DMS79 (cell line): ENCODE results near the gene HMGB1.

Source experiments
- DNase-seq: peaks from one replicate; lab custom pipeline; 2025; lab: John Stamatoyannopoulos, UW

The HMGB1 gene

GRCh38 chr13:30429721-30430694 is 35.7 kb downstream of the HMGB1 start:
- DNase-seq = no peak

DNA sequence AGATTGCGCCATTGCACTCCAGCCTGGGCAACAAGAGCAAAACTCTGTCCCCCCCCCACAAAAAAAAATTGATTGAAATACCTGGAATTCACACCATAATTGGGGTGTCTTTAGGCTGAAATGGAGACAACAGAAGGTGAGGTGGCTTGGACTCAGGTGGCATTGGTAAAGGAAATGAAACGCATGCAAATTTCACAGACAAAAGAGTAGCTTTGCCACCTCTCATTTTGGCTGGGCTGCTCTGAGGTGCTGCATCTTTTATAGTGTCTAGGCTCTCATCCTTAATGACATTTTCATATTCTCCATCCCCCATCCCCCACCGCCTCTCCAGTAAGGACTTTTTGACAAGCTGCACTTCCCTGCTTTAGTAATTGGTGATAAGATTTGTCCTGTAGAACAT is 36.5 kb downstream of the HMGB1 start:
- no peak for DNase-seq

GRCh38 chr13:30423891-30424290 is 41.8 kb downstream of the HMGB1 start:
- no peak for DNase-seq

DNA sequence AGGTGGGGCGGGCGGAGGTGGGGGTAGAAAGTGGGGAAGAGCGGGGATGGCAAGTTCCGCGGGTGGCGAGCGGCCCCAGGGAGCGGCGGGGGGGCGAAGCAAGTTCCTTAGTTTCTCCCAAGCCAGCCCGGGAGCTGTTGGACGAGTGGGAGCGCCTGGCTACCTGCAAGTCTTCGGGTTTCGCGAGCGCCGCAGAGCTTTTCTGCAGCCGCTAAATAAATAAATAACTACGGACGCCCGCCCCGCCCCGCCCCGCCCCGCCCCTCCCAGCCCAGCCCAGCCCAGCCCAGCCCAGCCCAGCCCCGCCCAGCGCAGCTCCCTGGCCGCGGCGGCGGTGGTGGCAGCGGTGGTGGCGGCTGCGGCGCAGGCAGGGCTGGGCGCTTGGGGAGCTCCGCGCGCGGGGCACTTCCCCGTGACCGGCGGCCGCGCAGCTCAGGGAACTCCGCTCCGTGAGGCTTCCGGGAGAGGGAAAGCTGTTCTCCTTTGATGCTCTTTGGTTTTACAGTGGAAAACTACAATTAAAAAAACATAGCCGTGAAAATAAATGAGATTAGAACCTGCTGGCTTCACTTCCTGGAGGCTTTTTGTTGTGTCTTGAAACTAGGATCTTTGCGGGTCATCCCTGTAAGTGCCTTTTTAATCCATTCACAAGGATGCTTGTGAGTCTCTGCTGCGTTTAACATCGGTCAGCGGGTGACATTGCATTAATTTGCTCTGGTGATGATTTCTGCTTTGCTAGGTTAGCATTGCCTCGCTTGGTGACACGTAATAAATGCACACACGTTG is 43.5 kb downstream of the HMGB1 start, which contains the start of gene UBE2L5:
TSS of gene UBE2L5 (plus strand) at position 440 of the 786 bp plus-strand sequence. CDS start 5,498 bp downstream, outside the sequence.
- DNase-seq = peak; percentile 66

DNA sequence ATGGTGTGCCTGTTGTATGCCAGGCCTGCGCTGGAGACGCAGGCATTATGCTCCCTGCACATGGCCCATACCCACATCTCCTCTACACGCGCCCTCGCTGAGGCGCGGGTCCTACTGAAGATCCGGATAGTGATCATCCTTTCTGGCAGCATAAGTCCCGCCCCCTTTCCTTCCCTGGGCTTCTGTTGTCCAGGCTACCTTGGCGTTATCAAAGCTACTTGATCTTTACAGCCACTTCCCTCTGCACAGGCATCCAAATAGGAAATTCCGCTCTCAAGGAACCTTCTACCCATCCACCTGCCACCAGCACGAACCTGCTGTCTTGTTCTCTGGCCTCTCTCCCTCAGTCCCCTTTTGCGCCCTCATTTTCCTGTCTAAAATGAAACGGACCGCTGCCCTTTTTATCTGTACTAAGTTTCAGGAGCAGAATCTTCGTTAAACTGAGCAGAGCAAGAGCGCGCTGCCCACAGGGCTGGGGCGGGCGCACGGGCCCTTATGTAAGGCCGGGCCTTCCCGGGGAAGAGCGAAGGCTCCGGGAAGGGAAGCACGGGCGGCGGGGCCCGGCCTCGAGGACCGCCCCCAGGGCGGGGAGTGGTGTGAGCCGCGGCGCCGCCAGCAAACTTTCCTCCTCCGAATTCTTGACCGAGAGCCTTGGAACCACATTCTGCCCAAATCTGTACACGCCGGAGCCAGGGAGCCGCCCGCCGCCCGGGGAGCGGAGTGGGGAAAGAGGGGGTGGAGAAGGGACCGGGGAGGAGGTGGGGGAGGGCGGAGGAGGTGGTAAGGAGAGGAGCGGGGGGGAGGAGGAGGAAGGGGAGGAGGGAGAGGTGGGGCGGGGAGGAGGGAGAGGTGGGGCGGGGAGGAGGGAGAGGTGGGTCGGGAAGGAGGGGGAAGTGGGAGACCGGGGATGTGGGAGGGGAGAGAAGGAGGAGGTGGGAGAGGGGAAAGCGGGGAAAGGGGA is 44.4 kb downstream of the HMGB1 start:
- DNase-seq = peak; percentile 35

- no peak for DNase-seq
Measured at GRCh38 chr13:30418717-30419459, 46.8 kb downstream of the HMGB1 start.

- DNase-seq = no peak
Measured at GRCh38 chr13:30418075-30418716, 47.5 kb downstream of the HMGB1 start.

DNA sequence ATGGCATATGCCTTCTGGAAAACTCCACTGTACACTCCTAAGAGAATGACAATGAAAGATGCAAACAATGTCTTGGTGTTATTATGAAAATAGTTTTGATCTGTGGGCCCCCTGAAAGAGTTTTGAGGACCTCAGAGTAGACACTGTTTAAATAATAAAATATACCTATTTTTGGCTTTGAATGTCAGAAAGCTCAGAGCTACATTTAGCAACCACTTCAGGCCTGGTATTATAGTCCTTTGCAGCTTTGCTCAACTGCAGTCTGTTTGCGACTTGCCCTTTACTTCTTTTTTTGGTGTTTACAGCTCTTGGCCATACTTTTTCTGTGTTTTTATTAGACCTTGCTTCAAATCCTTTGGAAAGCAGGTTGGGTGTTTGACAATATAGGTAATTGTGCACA is 49.3 kb downstream of the HMGB1 start:
- no peak for DNase-seq

DNA sequence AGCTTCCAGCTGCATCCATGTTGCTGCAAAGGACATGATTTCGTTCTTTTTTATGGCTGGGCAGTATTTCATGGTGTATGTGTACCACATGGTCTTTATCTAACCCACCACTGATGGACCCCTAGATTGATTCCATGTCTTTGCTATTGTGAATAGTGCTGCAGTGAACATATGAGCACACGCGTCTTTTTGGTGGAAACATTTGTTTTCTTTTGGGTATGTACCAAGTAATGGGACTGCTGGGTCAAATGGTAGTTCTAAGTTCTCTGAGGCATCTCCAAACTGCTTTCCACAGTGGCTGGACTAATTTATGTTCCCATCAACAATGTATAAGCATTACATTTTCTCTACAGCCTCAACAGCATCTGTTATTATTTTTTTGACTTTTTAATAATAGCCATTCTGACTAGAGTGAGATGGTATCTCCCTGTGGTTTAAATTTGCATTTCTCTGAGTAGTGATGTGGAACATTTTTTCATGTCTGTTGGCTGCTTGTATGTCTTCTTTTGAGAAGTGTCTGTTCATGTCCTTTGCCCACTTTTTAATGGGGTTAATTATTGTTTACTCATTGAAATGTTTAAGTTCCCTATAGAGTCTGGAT is 50.2 kb downstream of the HMGB1 start:
- DNase-seq = no peak

- DNase-seq = no peak
Measured at GRCh38 chr13:30413842-30414241, 51.9 kb downstream of the HMGB1 start.

DNA sequence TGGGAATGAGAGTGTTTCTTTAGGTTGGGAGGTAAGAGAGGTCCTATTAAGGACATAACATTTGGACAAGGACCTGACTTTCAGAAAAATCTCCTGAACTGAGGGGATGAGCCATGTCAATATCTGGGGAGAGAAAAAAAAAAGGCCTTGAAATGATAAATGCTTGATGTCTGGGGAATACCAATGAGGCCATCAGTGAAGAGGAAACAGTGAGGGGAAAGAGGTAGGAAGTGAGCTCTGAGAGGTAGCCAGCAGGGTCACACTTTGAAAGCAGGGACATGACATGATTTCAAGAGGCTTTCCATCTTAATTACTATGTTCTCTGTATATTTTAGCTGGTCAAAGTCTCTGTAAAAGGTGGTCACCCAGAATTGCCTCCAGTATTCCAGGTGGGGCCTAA is 53.4 kb downstream of the HMGB1 start:
- no peak for DNase-seq

- no peak for DNase-seq
Measured at GRCh38 chr13:30410705-30411125, 55.0 kb downstream of the HMGB1 start.

- DNase-seq = no peak
Measured at GRCh38 chr13:30409886-30410704, 55.6 kb downstream of the HMGB1 start.

GRCh38 chr13:30408319-30409101 is 57.2 kb downstream of the HMGB1 start:
- DNase-seq = no peak

DNA sequence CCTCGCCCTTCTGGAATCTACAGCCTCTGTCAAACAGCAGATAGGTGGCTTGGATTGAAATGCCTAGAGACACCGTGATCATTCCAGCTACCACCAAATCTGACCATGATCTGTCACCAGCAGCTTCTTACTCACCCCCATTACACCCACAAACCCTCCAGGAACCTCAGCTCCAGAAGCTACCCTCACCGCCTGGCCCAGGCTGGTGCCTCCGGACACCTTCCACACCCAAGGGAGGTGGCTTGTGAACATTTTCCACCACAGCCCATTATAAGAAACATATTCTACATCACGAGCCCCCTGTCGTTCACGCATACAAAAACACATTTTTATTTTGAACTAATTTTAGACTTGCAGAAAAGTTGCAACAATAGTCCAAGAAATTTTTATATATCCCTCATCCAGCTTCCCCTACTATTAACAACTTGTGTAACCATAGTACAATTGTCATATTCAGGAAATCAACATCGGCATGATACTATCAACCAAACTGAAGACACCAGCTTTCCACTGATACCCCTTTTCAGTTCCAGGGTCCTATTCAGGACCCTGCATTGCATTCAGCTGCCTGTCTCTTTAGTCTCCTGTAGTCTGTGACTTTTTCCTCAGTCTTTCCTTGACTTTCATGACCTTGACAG is 58.8 kb downstream of the HMGB1 start:
- DNase-seq = no peak
